Osteoblast (primary cell): ENCODE data around the gene LYRM1. TPM values are rescaled to one million over a fixed set of nuclear protein-coding genes. Genes with fewer than 3 reads are reported as not detected.
"Not testable (repeated sequence)": the region's sequence is repeated elsewhere in the genome, so short reads cannot be mapped to it uniquely, and the experiment has no call there.

Source experiments
- DNase-seq: peaks from one replicate; pipeline ENCODE4 v3.0.0; 2011; ENCODE audit warnings: low spot score, mixed read lengths; ENCODE audit not compliant: insufficient read length; ENCODE audit errors: missing footprints
- H2AFZ ChIP-seq: 2 replicates; pipeline ENCODE4 v1.6.0; 2011; ENCODE audit warnings: mild to moderate bottlenecking, low read length
- H3K27ac ChIP-seq: 2 replicates; pipeline ENCODE4 v1.5.1; 2011; ENCODE audit warnings: mild to moderate bottlenecking, low read depth, low read length, moderate library complexity
- H3K27me3 ChIP-seq: 2 replicates; pipeline ENCODE4 v1.6.0; 2012; ENCODE audit warnings: mild to moderate bottlenecking, control low read depth, inconsistent platforms, low read length, moderate library complexity; ENCODE audit not compliant: insufficient read depth
- H3K36me3 ChIP-seq: 2 replicates; pipeline ENCODE4 v1.5.1; 2011; ENCODE audit warnings: mild to moderate bottlenecking, low read length, control low read depth, moderate library complexity; ENCODE audit not compliant: insufficient read depth
- H3K4me1 ChIP-seq: 2 replicates; pipeline ENCODE4 v1.5.1; 2011; ENCODE audit warnings: mild to moderate bottlenecking, low read length, control low read depth, moderate library complexity; ENCODE audit not compliant: insufficient read depth
- H3K4me2 ChIP-seq: 2 replicates; pipeline ENCODE4 v1.6.0; 2011; ENCODE audit warnings: mild to moderate bottlenecking, low read length; ENCODE audit not compliant: insufficient read depth
- H3K4me3 ChIP-seq: fragments of 200-600 bp; sonication (generic); 3 replicates; pipeline ENCODE4 v1.5.1; 2012; ENCODE audit warnings: mild to moderate bottlenecking, low read length, inconsistent platforms; ENCODE audit not compliant: insufficient read depth
- H3K79me2 ChIP-seq: 2 replicates; pipeline ENCODE4 v1.6.0; 2012; ENCODE audit warnings: mild to moderate bottlenecking, low read length, control low read depth, inconsistent platforms; ENCODE audit not compliant: insufficient read depth
- H3K9me3 ChIP-seq: 2 replicates; pipeline ENCODE4 v1.5.1; 2011; ENCODE audit warnings: low read depth, low read length, control low read depth
- H4K20me1 ChIP-seq: 2 replicates; pipeline ENCODE4 v1.6.0; 2012; ENCODE audit warnings: mild to moderate bottlenecking, low read length, control low read depth; ENCODE audit not compliant: insufficient read depth
- CTCF ChIP-seq: IDR thresholded peaks from 2 replicates; pipeline ENCODE4 v1.5.1; 2011; ENCODE audit warnings: mild to moderate bottlenecking, low read depth, low read length, moderate library complexity; ENCODE audit errors: extremely low read depth
- total RNA-seq: library from RNA; depleted of rRNA; stranded (reverse); fragments of >200 nt; gene quantifications from 2 replicates; pipeline ENCODE4 v1.2.3, GENCODE V29; 2012

LYRM1 gene
- total RNA-seq, 1 donor: 44.9 TPM

- Histone ChIP-seq H4K20me1 (no peaks in the 10 kb centered on the region), H3K27ac (no peak overlapping the region), H3K4me2 (no peak overlapping the region), H3K4me3 (no peak overlapping the region), H3K9me3 (no peaks in the 10 kb centered on the region), H2AFZ (no peak overlapping the region), H3K79me2 (no peaks in the 10 kb centered on the region), H3K4me1 (no peaks in the 10 kb centered on the region), H3K36me3 (no peaks in the 10 kb centered on the region), H3K27me3 (no peaks in the 10 kb centered on the region)
- no peak for DNase-seq
- TF ChIP-seq CTCF: no peak
Measured at GRCh38 chr16:20968765-20969164, 68.2 kb downstream of the LYRM1 start.

- Histone ChIP-seq H2AFZ (no peak overlapping the region), H3K4me1 (no peaks in the 10 kb centered on the region), H3K9me3 (no peaks in the 10 kb centered on the region), H3K4me2 (no peak overlapping the region), H4K20me1 (no peaks in the 10 kb centered on the region), H3K79me2 (no peaks in the 10 kb centered on the region), H3K4me3 (no peak overlapping the region), H3K36me3 (no peaks in the 10 kb centered on the region), H3K27ac (no peak overlapping the region), H3K27me3 (no peaks in the 10 kb centered on the region)
- no peak for DNase-seq
- no peak for TF ChIP-seq CTCF
Measured at GRCh38 chr16:20969386-20969785, 68.8 kb downstream of the LYRM1 start.

- no peak overlapping the region for H3K4me3 ChIP-seq
- no peaks in the 10 kb centered on the region for H3K36me3 ChIP-seq
- H4K20me1 ChIP-seq: no peaks in the 10 kb centered on the region
- H2AFZ ChIP-seq: no peak overlapping the region
- DNase-seq: no peak
- no peaks in the 10 kb centered on the region for H3K9me3 ChIP-seq
- H3K27ac ChIP-seq: no peak overlapping the region
- no peaks in the 10 kb centered on the region for H3K4me1 ChIP-seq
- no peak for TF ChIP-seq CTCF
- no peak overlapping the region for H3K4me2 ChIP-seq
- H3K27me3 ChIP-seq: no peaks in the 10 kb centered on the region
- no peaks in the 10 kb centered on the region for H3K79me2 ChIP-seq
Measured at GRCh38 chr16:20971401-20971800, 70.8 kb downstream of the LYRM1 start.

- H3K4me3 ChIP-seq, H2AFZ ChIP-seq, H3K79me2 ChIP-seq, H3K27me3 ChIP-seq, H3K36me3 ChIP-seq, DNase-seq, H3K9me3 ChIP-seq, H4K20me1 ChIP-seq, H3K27ac ChIP-seq, H3K4me1 ChIP-seq, H3K4me2 ChIP-seq: not testable (repeated sequence)
Measured at GRCh38 chr16:20973201-20973600, 72.6 kb downstream of the LYRM1 start.

Other genes with a start within 250 kb of the LYRM1 start
- gene ACSM1, start 203.1 kb upstream of the LYRM1 start, total RNA-seq: not detected in 2 replicates
- gene THUMPD1, start 159.0 kb upstream of the LYRM1 start, total RNA-seq: 78.9 and 82.5 TPM in 2 replicates
- 0.88 and 1.1 TPM in 2 replicates for gene ACSM3, start 136.8 kb upstream of the LYRM1 start, total RNA-seq
- gene ERI2, start 94.3 kb upstream of the LYRM1 start, total RNA-seq: 20.6 and 21.0 TPM in 2 replicates
- gene REXO5, start 94.2 kb upstream of the LYRM1 start, total RNA-seq: 3.6 and 6.2 TPM in 2 replicates
- 26.2 and 33.7 TPM in 2 replicates for gene DCUN1D3, start 413 bp upstream of the LYRM1 start, total RNA-seq